Measurements from ENCODE around the gene PHF5A.

The PHF5A gene

GRCh38 chr22:41468381-41469217 lies at the start of gene PHF5A, which contains the start of gene ACO2:
PHF5A (minus strand) TSS chr22:41468692; CDS start chr22:41468653, 39 bp downstream.
ACO2 (plus strand) TSS chr22:41469117; CDS start chr22:41469147, 30 bp downstream.
- DNase-seq (ENCODE audit: low read depth in 2 of 2), result peak; percentile 96 to 98

GRCh38 chr22:41518048-41518347 lies 49.5 kb upstream of the PHF5A start:
- DNase-seq (ENCODE audit: low read depth in 2 of 2), result no peak

- no peak for DNase-seq (ENCODE audit: low read depth in 2 of 2)
These were observed 48.9 kb upstream of the PHF5A start for GRCh38 chr22:41517172-41518047.

GRCh38 chr22:41516462-41516861 lies 48.0 kb upstream of the PHF5A start:
- DNase-seq (ENCODE audit: low read depth in 2 of 2), result no peak

GRCh38 chr22:41513391-41513790 lies 44.9 kb upstream of the PHF5A start:
- no peak for DNase-seq (ENCODE audit: low read depth in 2 of 2)

- no peak for DNase-seq (ENCODE audit: low read depth in 2 of 2)
These were observed 44.1 kb upstream of the PHF5A start for GRCh38 chr22:41512421-41513194.

GRCh38 chr22:41511521-41511968 lies 43.1 kb upstream of the PHF5A start:
- DNase-seq (ENCODE audit: low read depth in 2 of 2), result no peak

GRCh38 chr22:41508770-41509170 lies 40.3 kb upstream of the PHF5A start:
- DNase-seq (ENCODE audit: low read depth in 2 of 2), result no peak

- DNase-seq (ENCODE audit: low read depth in 2 of 2), result no peak
These were observed 39.0 kb upstream of the PHF5A start for GRCh38 chr22:41507330-41508063.

- DNase-seq (ENCODE audit: low read depth in 2 of 2), result no peak
These were observed 37.2 kb upstream of the PHF5A start for GRCh38 chr22:41505511-41506220.

- DNase-seq (ENCODE audit: low read depth in 2 of 2), result no peak
These were observed 36.3 kb upstream of the PHF5A start for GRCh38 chr22:41504816-41505215.

GRCh38 chr22:41504397-41504796 lies 35.9 kb upstream of the PHF5A start:
- no peak for DNase-seq (ENCODE audit: low read depth in 2 of 2)

- no peak for DNase-seq (ENCODE audit: low read depth in 2 of 2)
These were observed 32.7 kb upstream of the PHF5A start for GRCh38 chr22:41501209-41501608.

GRCh38 chr22:41500303-41500702 lies 31.8 kb upstream of the PHF5A start:
- DNase-seq (ENCODE audit: low read depth in 2 of 2), result no peak

GRCh38 chr22:41499624-41500280 lies 31.3 kb upstream of the PHF5A start:
- no peak for DNase-seq (ENCODE audit: low read depth in 2 of 2)

GRCh38 chr22:41498303-41498835 lies 29.9 kb upstream of the PHF5A start:
- no peak for DNase-seq (ENCODE audit: low read depth in 2 of 2)

- DNase-seq (ENCODE audit: low read depth in 2 of 2), result no peak
These were observed 23.0 kb upstream of the PHF5A start for GRCh38 chr22:41491374-41492100.

GRCh38 chr22:41488596-41489385 lies 20.3 kb upstream of the PHF5A start:
- no peak for DNase-seq (ENCODE audit: low read depth in 2 of 2)

Measured in stimulated activated CD8-positive, alpha-beta memory T cell treated with anti-CD3 and anti-CD28 coated beads, Interleukin-2, amount 100 ng/mL, for 1 hour (primary cell).